Measurements from ENCODE around the gene BCAS1.

- no peak for TF ChIP-seq SMC3 (IDR thresholded peaks at IDR 0.05; ENCODE audit: low read depth, low read length)
- no peak for TF ChIP-seq CTCF (IDR thresholded peaks at IDR 0.05)
- TF ChIP-seq NRF1 (IDR thresholded peaks at IDR 0.05; ENCODE audit: low read depth, low read length) = no peak
- TF ChIP-seq RFX5 (IDR thresholded peaks at IDR 0.05; ENCODE audit: low read length) = no peak
- TF ChIP-seq POLR2AphosphoS5 (IDR thresholded peaks at IDR 0.05; ENCODE audit: low read depth, low read length) = no peak
- TF ChIP-seq SIN3A (IDR thresholded peaks at IDR 0.05; ENCODE audit: borderline replicate concordance, low read depth, low read length) = no peak
- TF ChIP-seq RCOR1 (IDR thresholded peaks at IDR 0.05; ENCODE audit: low read length) = no peak
- TF ChIP-seq CHD2 (IDR thresholded peaks at IDR 0.05; ENCODE audit: low read length, partially characterized antibody) = no peak
- TF ChIP-seq EP300 (IDR thresholded peaks at IDR 0.05; ENCODE audit: borderline replicate concordance in 1 of 2, low read depth in 1 of 2, low read length in 1 of 2) = no peak
- TF ChIP-seq YY1 (IDR thresholded peaks at IDR 0.05; ENCODE audit: low read depth) = no peak
- no peak for TF ChIP-seq TAF1 (IDR thresholded peaks at IDR 0.05; ENCODE audit: borderline replicate concordance, low read depth, low read length)
- no peak for TF ChIP-seq TEAD4 (IDR thresholded peaks at IDR 0.05; ENCODE audit: borderline replicate concordance, insufficient read depth)
Measured at GRCh38 chr20:53927990-53928389, 142.4 kb downstream of the BCAS1 start.

Data from SK-N-SH (cell line).